ENCODE measurements around the gene CHRND.

DNA sequence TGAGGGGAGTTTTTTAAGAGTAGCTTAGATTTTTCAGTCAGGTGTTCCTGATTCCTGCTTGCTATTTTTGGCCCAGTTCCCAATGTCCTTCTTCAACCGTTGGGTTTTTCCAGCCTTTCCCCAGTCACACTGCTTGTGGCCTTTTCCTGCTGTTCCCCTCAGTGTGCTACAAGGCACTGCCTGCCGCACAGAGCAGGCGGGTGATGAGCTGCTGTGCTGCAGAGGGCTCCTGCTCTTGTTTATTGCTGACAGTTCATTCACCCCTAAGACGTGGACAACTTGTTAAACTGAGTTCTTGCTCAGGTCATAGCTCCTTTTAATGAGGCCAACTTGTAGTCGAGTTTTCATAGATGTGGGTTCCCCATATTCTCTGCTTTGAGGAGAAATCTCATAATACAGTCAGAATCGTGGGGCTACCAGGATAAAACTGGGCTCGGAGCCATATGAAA is 45.1 kb downstream of the CHRND start:
- TF ChIP-seq, protein P1, sequence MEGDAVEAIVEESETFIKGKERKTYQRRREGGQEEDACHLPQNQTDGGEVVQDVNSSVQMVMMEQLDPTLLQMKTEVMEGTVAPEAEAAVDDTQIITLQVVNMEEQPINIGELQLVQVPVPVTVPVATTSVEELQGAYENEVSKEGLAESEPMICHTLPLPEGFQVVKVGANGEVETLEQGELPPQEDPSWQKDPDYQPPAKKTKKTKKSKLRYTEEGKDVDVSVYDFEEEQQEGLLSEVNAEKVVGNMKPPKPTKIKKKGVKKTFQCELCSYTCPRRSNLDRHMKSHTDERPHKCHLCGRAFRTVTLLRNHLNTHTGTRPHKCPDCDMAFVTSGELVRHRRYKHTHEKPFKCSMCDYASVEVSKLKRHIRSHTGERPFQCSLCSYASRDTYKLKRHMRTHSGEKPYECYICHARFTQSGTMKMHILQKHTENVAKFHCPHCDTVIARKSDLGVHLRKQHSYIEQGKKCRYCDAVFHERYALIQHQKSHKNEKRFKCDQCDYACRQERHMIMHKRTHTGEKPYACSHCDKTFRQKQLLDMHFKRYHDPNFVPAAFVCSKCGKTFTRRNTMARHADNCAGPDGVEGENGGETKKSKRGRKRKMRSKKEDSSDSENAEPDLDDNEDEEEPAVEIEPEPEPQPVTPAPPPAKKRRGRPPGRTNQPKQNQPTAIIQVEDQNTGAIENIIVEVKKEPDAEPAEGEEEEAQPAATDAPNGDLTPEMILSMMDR (IDR thresholded peaks at IDR 0.05): no peak
- TF ChIP-seq POLR2A (IDR thresholded peaks at IDR 0.05): no peak

Data from heart left ventricle (tissue), 13 donors.